KMS-11 (cell line): ENCODE results near the gene TCL1B.

Experiments used
- H2AFZ ChIP-seq: fragments of 200-600 bp; sonication (generic); 2 replicates; pipeline ENCODE4 v1.6.1; 2016; ENCODE audit warnings: antibody characterized with exemption, mixed run types, low read depth
- H3K27ac ChIP-seq: fragments of 200-600 bp; sonication (generic); 2 replicates; pipeline ENCODE4 v1.6.1; 2016; ENCODE audit warnings: mild to moderate bottlenecking, mixed run types
- H3K27me3 ChIP-seq: fragments of 200-600 bp; sonication (generic); 2 replicates; pipeline ENCODE4 v1.6.1; 2017; ENCODE audit warnings: mild to moderate bottlenecking, low read depth, mixed run types, moderate library complexity; ENCODE audit not compliant: insufficient read depth
- H3K36me3 ChIP-seq: fragments of 200-600 bp; sonication (generic); 2 replicates; pipeline ENCODE4 v1.6.1; 2017; ENCODE audit warnings: mild to moderate bottlenecking, mixed run types; ENCODE audit not compliant: insufficient read depth
- H3K4me1 ChIP-seq: fragments of 200-600 bp; sonication (generic); 2 replicates; pipeline ENCODE4 v1.6.1; 2016; ENCODE audit warnings: mild to moderate bottlenecking, low read depth, mixed run types; ENCODE audit not compliant: poor library complexity, severe bottlenecking
- H3K4me2 ChIP-seq: fragments of 200-600 bp; sonication (generic); 2 replicates; pipeline ENCODE4 v1.7.0; 2016; ENCODE audit warnings: mild to moderate bottlenecking, mixed run types
- H3K4me3 ChIP-seq: fragments of 200-600 bp; sonication (generic); IDR thresholded peaks from 2 replicates; pipeline ENCODE4 v1.6.1; 2017; ENCODE audit warnings: low read depth, low read length, mixed read lengths; ENCODE audit not compliant: insufficient read depth
- H3K79me2 ChIP-seq: fragments of 200-600 bp; sonication (generic); 2 replicates; pipeline ENCODE4 v1.6.1; 2016; ENCODE audit warnings: low read depth, mixed run types; ENCODE audit not compliant: insufficient read depth
- H3K9ac ChIP-seq: fragments of 200-600 bp; sonication (generic); 2 replicates; pipeline ENCODE4 v1.6.1; 2016; ENCODE audit warnings: mild to moderate bottlenecking, mixed run types
- H4K20me1 ChIP-seq: fragments of 200-600 bp; sonication (generic); 2 replicates; pipeline ENCODE4 v1.6.1; 2016; ENCODE audit warnings: mild to moderate bottlenecking, mixed run types; ENCODE audit not compliant: insufficient read depth
- CTCF ChIP-seq: fragments of 200-600 bp; sonication (generic); conservative IDR thresholded peaks from 2 replicates; pipeline ENCODE4 v1.6.1; 2017; ENCODE audit warnings: low read depth, mild to moderate bottlenecking, antibody characterized with exemption, low read length, moderate library complexity, mixed read lengths

TCL1B gene

GRCh38 chr14:95655461-95655860 is 30.8 kb upstream of the TCL1B start:
- no peak overlapping the region for H3K27ac ChIP-seq
- TF ChIP-seq CTCF: no peak

GRCh38 chr14:95656634-95657033 is 29.6 kb upstream of the TCL1B start:
- H3K4me1 ChIP-seq: no peaks in the 10 kb centered on the region
- H3K4me3 ChIP-seq: no peak overlapping the region
- H3K27ac ChIP-seq: no peak overlapping the region
- no peak for TF ChIP-seq CTCF
- H3K9ac ChIP-seq: no peak overlapping the region
- H3K79me2 ChIP-seq: no peaks in the 10 kb centered on the region
- no peaks in the 10 kb centered on the region for H3K27me3 ChIP-seq
- no peak overlapping the region for H3K4me2 ChIP-seq
- H3K36me3 ChIP-seq: no peaks in the 10 kb centered on the region
- no peaks in the 10 kb centered on the region for H4K20me1 ChIP-seq
- no peak overlapping the region for H2AFZ ChIP-seq

More at GRCh38 chr14:95655461-95655860, 30.8 kb upstream of the TCL1B start:
- Histone ChIP-seq H3K4me2 (no peak overlapping the region), H3K27me3 (no peaks in the 10 kb centered on the region), H3K4me3 (no peak overlapping the region), H3K79me2 (no peaks in the 10 kb centered on the region), H3K4me1 (no peaks in the 10 kb centered on the region), H3K36me3 (no peaks in the 10 kb centered on the region), H2AFZ (no peak overlapping the region), H4K20me1 (no peaks in the 10 kb centered on the region), H3K9ac (no peak overlapping the region)

- Histone ChIP-seq H3K27ac (no peak overlapping the region), H3K4me1 (peaks cover 8% of the 10 kb centered on the region), H3K4me3 (no peak overlapping the region)
Measured at GRCh38 chr14:95657454-95657853, 28.8 kb upstream of the TCL1B start.

GRCh38 chr14:95659293-95659989 is 26.8 kb upstream of the TCL1B start:
- no peak overlapping the region for H3K4me3 ChIP-seq
- TF ChIP-seq CTCF: no peak
- no peaks in the 10 kb centered on the region for H3K36me3 ChIP-seq
- no peaks in the 10 kb centered on the region for H3K27me3 ChIP-seq
- H3K4me1 ChIP-seq: peaks cover 24% of the 10 kb centered on the region
- H3K27ac ChIP-seq: no peak overlapping the region
- H3K4me2 ChIP-seq: no peak overlapping the region
- H3K9ac ChIP-seq: no peak overlapping the region
- no peak overlapping the region for H2AFZ ChIP-seq
- H3K79me2 ChIP-seq: no peaks in the 10 kb centered on the region
- H4K20me1 ChIP-seq: no peaks in the 10 kb centered on the region

More at GRCh38 chr14:95657454-95657853, 28.8 kb upstream of the TCL1B start:
- no peaks in the 10 kb centered on the region for H4K20me1 ChIP-seq
- no peak overlapping the region for H3K9ac ChIP-seq
- H3K36me3 ChIP-seq: no peaks in the 10 kb centered on the region
- no peak overlapping the region for H2AFZ ChIP-seq
- no peaks in the 10 kb centered on the region for H3K27me3 ChIP-seq
- H3K79me2 ChIP-seq: no peaks in the 10 kb centered on the region
- no peak overlapping the region for H3K4me2 ChIP-seq
- TF ChIP-seq CTCF: no peak
